ENCODE measurements around the gene SPATA31E1.
"Not testable (repeated sequence)": the region's sequence is repeated elsewhere in the genome, so short reads cannot be mapped to it uniquely, and the experiment has no call there.

Gene SPATA31E1

DNA sequence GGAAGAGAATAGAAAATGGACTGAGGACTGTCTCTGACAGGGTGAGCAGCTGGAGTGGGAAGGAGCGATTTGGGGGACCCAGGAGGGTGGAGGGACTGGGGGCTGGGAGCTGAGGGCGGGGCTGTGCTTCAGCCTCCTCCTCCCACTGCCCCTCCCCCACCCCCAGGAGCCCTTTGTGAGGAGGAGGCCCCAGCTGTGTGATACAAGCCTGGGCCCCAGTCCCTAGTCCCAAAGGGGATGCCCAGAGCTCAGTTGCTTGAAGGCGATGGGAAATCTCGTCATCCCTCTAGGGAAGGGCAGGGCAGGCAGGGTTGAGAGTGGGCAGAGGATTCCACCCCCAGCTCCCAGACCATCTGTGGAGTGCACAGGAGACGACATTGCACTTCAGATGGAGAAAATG lies at the start of gene SPATA31E1:
TSS of gene SPATA31E1 (plus strand) at position 251 of the 400 bp plus-strand sequence. CDS start at position 266, 15 bp downstream.
- no peak for DNase-seq

DNA sequence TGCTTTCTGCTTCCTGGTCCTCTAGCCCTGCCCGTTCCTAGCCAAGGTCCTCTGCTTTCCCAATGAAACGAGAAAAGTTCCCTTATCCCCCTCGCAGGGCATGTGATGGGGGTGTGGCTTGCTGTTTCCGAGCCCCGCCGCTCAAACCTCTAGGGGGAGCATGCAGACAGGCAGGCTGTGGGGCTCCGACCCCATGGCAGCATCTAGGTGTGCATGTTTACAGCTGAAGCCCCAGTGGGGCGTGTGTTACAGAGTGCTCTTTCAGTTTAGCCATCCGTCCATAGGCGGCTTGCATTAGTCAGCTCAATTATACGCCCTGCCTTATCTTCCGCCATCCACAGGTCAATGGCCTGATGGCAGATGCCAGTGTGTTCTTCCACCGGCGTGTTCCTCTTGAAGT lies 48.3 kb upstream of the SPATA31E1 start:
- no peak for DNase-seq

DNA sequence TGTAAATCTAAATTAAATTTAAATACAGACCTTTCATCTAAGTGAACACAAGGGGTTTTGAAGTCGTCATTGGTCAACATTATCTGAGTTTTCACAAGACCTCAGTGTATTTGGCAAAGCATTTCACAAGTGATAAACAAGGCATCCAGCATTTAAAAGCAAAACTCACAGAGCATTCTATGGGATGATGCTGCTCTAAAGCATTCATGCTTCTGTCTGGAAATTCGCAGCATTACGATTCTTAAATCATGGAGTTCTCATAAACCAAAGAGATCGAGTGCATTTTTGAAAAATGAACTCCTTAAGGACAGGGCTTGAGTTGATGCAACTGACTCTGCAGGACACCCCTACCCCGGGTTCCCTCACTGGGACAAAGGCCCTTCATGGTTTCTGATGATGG lies 46.1 kb upstream of the SPATA31E1 start:
- DNase-seq, result no peak

GRCh38 chr9:87836951-87837705 lies 45.5 kb upstream of the SPATA31E1 start:
- no peak for DNase-seq

- no peak for DNase-seq
Observed at GRCh38 chr9:87840134-87840533, 42.5 kb upstream of the SPATA31E1 start.

- no peak for DNase-seq
Observed at GRCh38 chr9:87842878-87843585, 39.6 kb upstream of the SPATA31E1 start.

- no peak for DNase-seq
Observed at GRCh38 chr9:87844506-87844905, 38.2 kb upstream of the SPATA31E1 start.

GRCh38 chr9:87847817-87848216 lies 34.9 kb upstream of the SPATA31E1 start:
- DNase-seq, result not testable (repeated sequence)

DNA sequence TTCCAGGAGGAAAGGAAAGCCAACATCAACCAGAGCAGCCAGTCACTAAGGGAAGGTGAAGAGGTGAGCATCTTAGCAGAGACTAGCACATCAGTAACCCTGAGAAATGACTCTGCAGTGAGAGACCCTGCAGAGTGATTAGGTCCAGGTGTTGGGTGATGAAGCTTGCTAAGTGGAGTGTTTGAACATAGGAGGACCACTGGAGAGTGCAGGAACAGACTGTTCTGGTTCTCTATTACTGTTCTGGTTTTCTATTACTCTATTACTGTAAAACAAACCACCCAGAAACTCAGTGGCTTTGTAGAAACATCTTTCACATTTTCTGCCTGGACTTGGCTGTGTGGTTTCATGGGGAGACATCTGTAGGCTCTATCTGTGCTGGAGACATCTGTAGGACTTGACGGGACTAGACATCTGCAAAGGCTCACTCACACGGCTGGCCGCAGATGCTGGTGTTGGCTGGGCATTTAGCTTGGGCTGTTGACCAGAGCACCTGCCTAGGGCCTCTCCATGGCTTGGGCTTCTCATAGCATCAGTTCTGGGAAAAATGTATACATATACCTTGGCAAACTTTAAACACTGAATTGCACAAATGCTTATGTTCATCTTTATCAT lies 33.4 kb upstream of the SPATA31E1 start:
- no peak for DNase-seq

DNA sequence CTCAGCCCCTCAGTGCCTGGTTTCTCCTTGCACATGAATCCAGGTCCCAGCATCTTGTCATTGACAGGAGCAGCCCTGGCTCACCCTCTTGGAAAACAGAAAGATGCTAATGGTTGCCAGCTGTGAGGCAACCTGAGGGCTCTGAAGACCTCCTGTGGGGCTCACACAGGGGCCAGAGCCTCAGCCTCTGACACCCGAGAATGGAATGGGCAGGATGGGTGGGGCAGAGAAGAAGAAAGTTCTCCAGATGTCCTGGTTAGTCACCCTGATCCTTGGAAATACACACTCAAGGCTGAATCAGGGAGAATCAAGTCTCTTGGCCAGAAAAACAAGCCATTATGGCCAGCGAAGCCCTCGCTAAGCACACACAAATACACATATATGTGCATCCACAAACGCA lies 32.3 kb upstream of the SPATA31E1 start:
- no peak for DNase-seq

GRCh38 chr9:87851186-87851585 lies 31.5 kb upstream of the SPATA31E1 start:
- DNase-seq, result not testable (repeated sequence)

DNA sequence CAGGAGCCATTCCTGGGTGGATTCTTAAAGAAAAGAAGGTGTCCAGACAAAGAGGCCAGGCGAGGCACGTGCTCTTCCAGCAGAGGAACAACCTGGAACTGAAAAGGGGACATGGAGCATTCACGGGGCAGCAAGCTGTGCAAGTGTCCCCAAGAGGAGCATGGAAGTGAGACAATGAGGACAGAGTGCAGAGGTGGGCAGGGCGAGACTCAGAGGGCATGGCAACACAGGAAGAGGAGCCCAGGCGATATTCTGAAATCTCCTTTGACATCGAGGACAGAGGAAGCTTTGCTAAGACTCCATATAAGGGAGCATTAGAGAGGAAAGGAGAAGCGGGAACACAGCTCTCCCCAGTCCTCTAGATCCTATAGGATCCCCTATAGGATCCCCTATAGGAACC lies 29.4 kb upstream of the SPATA31E1 start:
- no peak for DNase-seq

- no peak for DNase-seq
Observed at GRCh38 chr9:87853876-87854579, 28.6 kb upstream of the SPATA31E1 start.

DNA sequence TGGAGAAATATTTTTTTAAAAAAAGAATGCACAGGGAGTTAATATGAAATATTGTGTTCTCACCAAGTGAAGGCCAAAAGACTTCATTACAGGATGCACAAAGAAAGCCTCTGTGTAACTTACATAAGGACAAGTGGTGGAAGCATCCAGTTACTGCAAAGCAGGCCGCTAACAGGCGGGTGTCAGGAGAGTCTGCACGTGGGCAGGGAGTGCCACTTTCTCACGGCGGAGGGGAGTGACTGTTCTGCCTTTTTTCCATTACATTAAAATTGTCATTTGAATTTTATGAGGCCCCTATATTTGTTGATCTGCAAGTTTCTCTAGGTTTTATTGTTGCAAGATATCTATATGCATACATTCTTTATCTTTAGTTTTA lies 28.1 kb upstream of the SPATA31E1 start:
- DNase-seq, result no peak

- DNase-seq, result no peak
Observed at GRCh38 chr9:87855061-87855460, 27.6 kb upstream of the SPATA31E1 start.

DNA sequence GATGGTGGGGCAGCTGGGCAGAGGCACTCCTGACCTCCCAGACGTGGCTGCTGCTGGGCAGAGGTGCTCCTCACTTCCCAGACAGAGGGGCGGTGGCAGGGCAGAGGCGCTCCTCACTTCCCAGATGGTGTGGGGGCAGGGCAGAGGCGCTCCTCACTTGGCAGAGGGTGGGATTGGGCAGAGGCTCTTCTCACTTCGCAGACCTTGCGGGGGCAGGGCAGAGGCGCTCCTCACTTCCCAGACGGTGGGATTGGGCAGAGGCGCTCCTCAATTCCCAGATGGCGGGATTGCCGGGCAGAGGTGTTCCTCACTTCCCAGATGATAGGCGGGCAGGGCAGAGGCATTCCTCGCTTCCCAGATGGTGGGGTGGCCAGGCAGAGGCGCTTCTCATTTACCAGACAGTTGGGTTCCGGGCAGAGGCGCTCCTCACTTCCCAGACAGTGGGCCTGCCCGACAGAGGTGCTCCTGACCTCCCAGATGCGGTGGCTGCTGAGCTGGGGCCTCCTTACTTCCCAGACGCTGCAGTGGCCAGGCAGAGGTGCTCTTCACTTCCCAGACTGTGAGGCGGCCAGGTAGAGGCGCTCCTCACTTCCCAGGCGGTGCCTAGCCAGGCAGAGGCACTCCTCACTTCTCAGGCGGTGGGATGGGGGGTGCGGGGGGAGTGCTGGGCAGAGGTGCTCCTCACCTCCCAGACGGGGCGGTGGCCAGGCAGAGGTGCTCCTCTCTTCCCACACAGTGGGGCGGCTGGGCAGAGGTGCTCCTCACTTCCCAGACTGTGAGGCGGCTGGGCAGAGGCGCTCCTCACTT lies 25.3 kb upstream of the SPATA31E1 start:
- DNase-seq, result no peak

DNA sequence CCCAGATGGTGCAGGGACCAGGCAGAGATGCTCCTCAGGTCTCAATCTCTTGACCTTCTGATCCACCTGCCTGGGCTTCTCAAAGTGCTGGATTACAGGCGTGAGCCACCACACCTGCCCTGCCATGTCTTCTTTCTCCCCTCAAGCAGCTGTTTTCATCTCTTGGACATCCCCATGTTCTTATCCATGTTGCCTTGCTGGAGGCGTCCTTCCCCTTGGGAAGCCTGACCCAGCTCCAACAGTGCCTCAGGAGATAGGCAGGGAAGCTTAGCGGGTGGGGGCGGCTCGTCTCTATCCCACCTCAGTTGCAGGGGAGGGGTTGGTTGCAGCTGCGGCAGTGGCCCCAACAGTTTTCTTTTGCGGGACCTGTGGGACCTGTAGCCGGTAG lies 24.7 kb upstream of the SPATA31E1 start:
- DNase-seq, result no peak

GRCh38 chr9:87859137-87859536 lies 23.5 kb upstream of the SPATA31E1 start:
- no peak for DNase-seq

GRCh38 chr9:87859786-87860185 lies 22.9 kb upstream of the SPATA31E1 start:
- DNase-seq, result no peak

- no peak for DNase-seq
Observed at GRCh38 chr9:87861332-87861731, 21.3 kb upstream of the SPATA31E1 start.

DNA sequence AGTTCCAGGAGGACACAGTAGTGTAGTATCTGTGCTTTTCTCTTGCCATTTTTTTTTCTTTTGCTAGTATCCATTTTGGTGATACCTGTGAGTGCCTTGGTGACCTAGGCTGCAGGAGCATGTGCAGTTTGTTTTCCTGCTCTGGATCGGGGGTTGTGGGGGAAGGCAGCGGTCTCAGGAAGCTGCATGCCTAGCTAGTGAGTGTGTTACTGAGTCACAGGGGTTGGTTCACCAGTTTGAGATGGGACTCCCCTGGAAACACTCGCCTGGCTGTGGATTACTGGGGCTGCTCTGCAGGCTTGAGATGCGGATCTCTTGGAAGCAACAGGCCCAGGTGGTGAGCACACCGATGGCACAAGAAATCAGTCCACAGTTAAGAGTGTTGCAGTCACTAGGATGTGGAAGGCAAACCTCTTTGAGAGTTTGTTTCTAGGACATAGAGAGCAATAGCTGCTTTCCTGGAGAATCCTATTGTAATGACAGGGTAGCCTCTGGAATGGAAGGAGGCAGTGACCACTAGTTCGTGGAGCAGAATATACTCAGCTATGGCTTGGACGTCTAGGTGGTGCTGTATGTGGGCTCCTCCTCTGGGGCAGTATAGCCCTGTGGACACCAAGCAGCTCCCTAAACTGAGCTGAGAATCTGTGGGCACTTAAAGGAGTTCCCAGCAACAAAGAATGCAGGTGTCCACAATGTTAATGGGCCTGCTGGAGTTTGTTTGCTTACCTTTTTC lies 20.0 kb upstream of the SPATA31E1 start:
- DNase-seq, result no peak

Data from NCI-H748 treated with DMSO at 0.1 percent for 48 hours (cell line).